Sigmoid colon (tissue), 7 donors: ENCODE results near the gene APBB1IP. TPM values are rescaled to one million over a fixed set of nuclear protein-coding genes. Genes with fewer than 3 reads are reported as not detected.
"Not testable (repeated sequence)": the region's sequence is repeated elsewhere in the genome, so short reads cannot be mapped to it uniquely, and the experiment has no call there.

ENCODE experiments used
- DNase-seq: peaks from one replicate; pipeline ENCODE4 v3.0.0-alpha.2; 2019
- H3K27ac ChIP-seq, 4 donors: fragments of 200-600 bp; sonication (generic); one replicate each; pipeline ENCODE4 v1.5.1; 2016 to 2019; ENCODE audit warnings: mild to moderate bottlenecking in 1 of 4
- H3K27me3 ChIP-seq, 3 donors: fragments of 200-600 bp; sonication (generic); one replicate each; pipeline ENCODE4 v1.5.1; 2019; ENCODE audit warnings: mild to moderate bottlenecking in 1 of 3
- H3K36me3 ChIP-seq, 4 donors: fragments of 200-600 bp; sonication (generic); one replicate each; pipeline ENCODE4 v1.5.1; 2016 to 2019
- H3K4me1 ChIP-seq, 4 donors: fragments of 200-600 bp; sonication (generic); one replicate each; pipeline ENCODE4 v1.5.1; 2017 to 2019
- H3K4me3 ChIP-seq, 4 donors: fragments of 200-600 bp; sonication (generic); one replicate each; pipeline ENCODE4 v1.5.1; 2017 to 2019; ENCODE audit warnings: mild to moderate bottlenecking in 2 of 4, moderate library complexity in 1 of 4
- H3K9me3 ChIP-seq, 4 donors: fragments of 200-600 bp in 3 of 4; sonication (generic) in 3 of 4; one replicate each; pipeline versions ENCODE4 v1.5.1 to v1.6.1; 2013 to 2019
- EP300 ChIP-seq, 4 donors: sonication (generic); formaldehyde crosslinking; IDR thresholded peaks; one replicate each; pipeline ENCODE4 v1.6.1; 2017; ENCODE audit warnings: antibody characterized with exemption in 4 of 4
- POLR2A ChIP-seq, 2 donors: fragments of 450-650 bp; IDR thresholded peaks; one replicate each; pipeline ENCODE4 v1.6.1; 2016; ENCODE audit warnings: antibody characterized with exemption in 2 of 2, mild to moderate bottlenecking in 2 of 2, moderate library complexity in 2 of 2
- POLR2AphosphoS5 ChIP-seq, 4 donors: sonication (generic); formaldehyde crosslinking; IDR thresholded peaks; one replicate each; pipeline ENCODE4 v1.6.1; 2017; ENCODE audit warnings: antibody characterized with exemption in 4 of 4
- WGBS, 2 donors: extraction: QIAGEN DNeasy Blood & Tissue Kit; methylation state at CpG; one replicate each; pipeline ENCODE4 v1.1.7; 2013; 5-methylcytosine and 5-hydroxymethylcytosine counted together
- intact Hi-C: fragments of 100-400 bp; cut with DNase I; formaldehyde crosslinking; loops from one replicate; pipeline ENCODE4 v1.15.1; 2023
- polyA plus RNA-seq, 3 donors: library from polyadenylated mRNA; stranded (reverse); fragments of 200-250 nt; gene quantifications; one replicate each; pipeline ENCODE4 v1.2.3, GENCODE V29; 2013
- total RNA-seq, 4 donors: library from RNA; depleted of rRNA; stranded (reverse); fragments of >200 nt; gene quantifications; one replicate each; pipeline ENCODE4 v1.1.0, GENCODE V29; 2016
- TF ChIP-seq, protein P1 (sequence below), 4 experiments: fragments of 450-650 bp in 3 of 4; fragments of 200-600 bp in 1 of 4; IDR thresholded peaks; one replicate each; pipeline ENCODE4 v1.5.1; 2016 to 2019; ENCODE audit warnings: antibody characterized with exemption in 4 of 4, mild to moderate bottlenecking in 3 of 4, moderate library complexity in 2 of 4
- donor health status: healthy with polysubstance abuse.
- donor health status: Bipolar disorder and iron deficiency.
- donor health status: healthy.

Gene APBB1IP
- total and polyA plus RNA-seq, 7 donors: 1.4 to 11.4 (median 3.5) TPM

DNA sequence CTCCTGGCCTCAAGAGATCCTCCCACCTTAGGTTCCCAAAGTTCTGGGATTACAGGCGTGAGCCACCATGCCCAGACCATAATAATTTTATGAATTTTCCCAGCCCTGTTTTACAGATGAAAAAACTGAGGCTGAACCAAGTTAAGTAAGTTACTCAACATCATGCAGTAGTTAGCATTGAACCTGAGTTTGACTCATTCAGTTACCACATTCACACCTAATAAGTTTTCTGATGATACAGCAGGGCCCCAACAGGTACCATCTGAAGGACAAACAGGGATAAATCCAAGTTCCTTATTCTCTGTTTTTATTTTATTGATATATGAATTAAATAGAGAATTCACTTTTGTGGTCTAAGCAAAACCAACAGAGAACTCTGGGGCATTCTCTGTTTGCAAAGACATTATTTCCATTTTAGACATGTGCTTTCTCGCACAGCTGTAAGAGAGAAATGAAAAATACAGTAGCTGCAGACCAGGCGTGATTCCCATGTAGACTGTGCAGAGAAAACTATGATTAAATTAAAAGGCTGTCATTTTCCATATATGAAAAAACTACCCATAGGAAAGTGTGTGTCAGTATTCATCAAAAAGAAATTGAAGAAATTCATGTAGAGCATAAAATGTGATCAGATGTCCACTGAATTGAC lies 26.6 kb downstream of the APBB1IP start:
- no peaks in the 10 kb centered on the region for H3K27me3 ChIP-seq
- 72 to 76% methylated on average over 3 of the region's 3 CpGs for WGBS, 2 donors

DNA sequence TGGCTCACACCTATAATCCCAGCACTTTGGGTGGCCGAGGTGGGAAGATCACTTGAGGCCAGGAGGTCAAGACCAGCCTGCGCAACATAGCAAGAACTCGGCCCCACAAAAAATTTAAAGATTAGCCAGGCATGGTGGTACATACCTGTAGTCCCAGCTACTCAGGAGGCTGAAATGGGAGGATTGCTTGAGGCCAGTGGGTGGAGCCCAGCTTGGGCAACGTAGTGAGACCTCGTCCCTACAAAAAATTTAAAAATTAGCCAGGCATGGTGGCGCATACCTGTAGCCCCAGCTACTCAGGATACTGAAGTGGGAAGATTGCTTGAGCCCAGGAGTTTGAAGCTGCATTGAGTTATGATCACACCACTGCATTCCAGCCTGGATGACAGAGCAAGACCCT lies 28.4 kb downstream of the APBB1IP start:
- intact Hi-C loops, H3K36me3 ChIP-seq, DNase-seq, H3K9me3 ChIP-seq, H3K27me3 ChIP-seq, H3K27ac ChIP-seq, H3K4me3 ChIP-seq: not testable (repeated sequence)
- peaks cover 0 to 10% (median 0%) of the 10 kb centered on the region in 4 donors for H3K4me1 ChIP-seq
- 87 to 92% methylated on average over 6 of the region's 6 CpGs for WGBS, 2 donors

More for the DNA sequence above, 26.6 kb downstream of the APBB1IP start:
- no peak for TF ChIP-seq EP300 (IDR thresholded peaks at IDR 0.05)
- TF ChIP-seq POLR2AphosphoS5 (IDR thresholded peaks at IDR 0.05): no peak
- no peak for TF ChIP-seq POLR2A (IDR thresholded peaks at IDR 0.05)
- TF ChIP-seq, protein P1, sequence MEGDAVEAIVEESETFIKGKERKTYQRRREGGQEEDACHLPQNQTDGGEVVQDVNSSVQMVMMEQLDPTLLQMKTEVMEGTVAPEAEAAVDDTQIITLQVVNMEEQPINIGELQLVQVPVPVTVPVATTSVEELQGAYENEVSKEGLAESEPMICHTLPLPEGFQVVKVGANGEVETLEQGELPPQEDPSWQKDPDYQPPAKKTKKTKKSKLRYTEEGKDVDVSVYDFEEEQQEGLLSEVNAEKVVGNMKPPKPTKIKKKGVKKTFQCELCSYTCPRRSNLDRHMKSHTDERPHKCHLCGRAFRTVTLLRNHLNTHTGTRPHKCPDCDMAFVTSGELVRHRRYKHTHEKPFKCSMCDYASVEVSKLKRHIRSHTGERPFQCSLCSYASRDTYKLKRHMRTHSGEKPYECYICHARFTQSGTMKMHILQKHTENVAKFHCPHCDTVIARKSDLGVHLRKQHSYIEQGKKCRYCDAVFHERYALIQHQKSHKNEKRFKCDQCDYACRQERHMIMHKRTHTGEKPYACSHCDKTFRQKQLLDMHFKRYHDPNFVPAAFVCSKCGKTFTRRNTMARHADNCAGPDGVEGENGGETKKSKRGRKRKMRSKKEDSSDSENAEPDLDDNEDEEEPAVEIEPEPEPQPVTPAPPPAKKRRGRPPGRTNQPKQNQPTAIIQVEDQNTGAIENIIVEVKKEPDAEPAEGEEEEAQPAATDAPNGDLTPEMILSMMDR (IDR thresholded peaks at IDR 0.05): no peak
- no peak overlapping the region for H3K27ac ChIP-seq
- no peaks in the 10 kb centered on the region for H3K36me3 ChIP-seq
- no peaks in the 10 kb centered on the region for H3K9me3 ChIP-seq
- H3K4me3 ChIP-seq: no peak overlapping the region
- no peak for DNase-seq
- intact Hi-C loops: no loop called here
- H3K4me1 ChIP-seq: peaks cover 0 to 10% (median 0%) of the 10 kb centered on the region in 4 donors

DNA sequence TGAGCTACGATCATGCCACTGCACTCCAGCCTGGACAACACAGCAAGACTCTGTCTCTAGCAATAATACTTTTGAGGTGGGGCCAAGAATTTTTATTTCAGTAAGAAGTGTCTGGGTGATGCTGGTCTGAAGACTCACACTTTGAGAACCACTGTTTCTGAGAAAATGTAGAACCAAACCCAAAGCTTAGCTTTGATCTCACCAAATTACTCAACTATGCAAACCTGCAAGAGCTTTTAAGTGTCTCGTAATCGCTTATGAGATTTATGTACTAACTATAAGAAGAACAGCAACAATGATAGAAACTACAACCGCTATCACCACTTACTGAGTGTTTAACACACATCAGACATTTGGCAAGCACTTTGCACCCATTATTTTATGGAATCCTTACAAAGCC lies 29.5 kb downstream of the APBB1IP start:
- intact Hi-C loops: no loop called here
- no peak for TF ChIP-seq POLR2A (IDR thresholded peaks at IDR 0.05)
- TF ChIP-seq EP300 (IDR thresholded peaks at IDR 0.05): no peak
- TF ChIP-seq POLR2AphosphoS5 (IDR thresholded peaks at IDR 0.05): no peak
- TF ChIP-seq, protein P1 (IDR thresholded peaks at IDR 0.05): no peak
- no peaks in the 10 kb centered on the region for H3K36me3 ChIP-seq
- 69 to 83% methylated on average over 4 of the region's 4 CpGs for WGBS, 2 donors
- H3K4me3 ChIP-seq: no peak overlapping the region
- H3K27ac ChIP-seq: no peak overlapping the region
- H3K27me3 ChIP-seq: no peaks in the 10 kb centered on the region
- peaks cover 0 to 10% (median 0%) of the 10 kb centered on the region in 4 donors for H3K4me1 ChIP-seq
- H3K9me3 ChIP-seq: no peaks in the 10 kb centered on the region
- DNase-seq: no peak

DNA sequence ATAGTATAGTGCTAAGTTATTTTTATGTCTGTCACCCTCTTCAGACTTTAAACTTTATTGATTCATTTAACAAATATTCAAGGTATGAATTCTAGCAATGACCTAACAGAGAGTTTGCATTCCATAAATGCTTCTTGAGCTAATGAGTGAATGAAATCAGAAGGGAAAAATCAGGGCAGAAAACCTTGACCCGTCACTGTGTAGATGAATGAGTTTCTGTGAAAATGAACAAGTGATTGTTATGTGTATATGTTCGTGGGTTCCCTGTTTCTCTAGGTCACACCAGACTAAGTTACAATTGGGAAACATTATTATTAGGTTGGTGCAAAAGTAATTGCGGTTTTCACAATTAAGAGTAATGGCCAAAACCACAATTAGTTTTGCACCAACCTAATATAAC lies 30.1 kb downstream of the APBB1IP start:
- no peak for TF ChIP-seq POLR2AphosphoS5 (IDR thresholded peaks at IDR 0.05)
- TF ChIP-seq, protein P1 (IDR thresholded peaks at IDR 0.05): no peak
- Histone ChIP-seq H3K4me3 (no peak overlapping the region), H3K36me3 (no peaks in the 10 kb centered on the region), H3K9me3 (no peaks in the 10 kb centered on the region), H3K27me3 (no peaks in the 10 kb centered on the region), H3K27ac (no peak overlapping the region), H3K4me1 (peaks cover 0 to 10% (median 0%) of the 10 kb centered on the region in 4 donors)
- WGBS, 2 donors: 53 to 68% methylated on average over 3 of the region's 3 CpGs
- DNase-seq: no peak
- intact Hi-C loops: no loop called here

DNA sequence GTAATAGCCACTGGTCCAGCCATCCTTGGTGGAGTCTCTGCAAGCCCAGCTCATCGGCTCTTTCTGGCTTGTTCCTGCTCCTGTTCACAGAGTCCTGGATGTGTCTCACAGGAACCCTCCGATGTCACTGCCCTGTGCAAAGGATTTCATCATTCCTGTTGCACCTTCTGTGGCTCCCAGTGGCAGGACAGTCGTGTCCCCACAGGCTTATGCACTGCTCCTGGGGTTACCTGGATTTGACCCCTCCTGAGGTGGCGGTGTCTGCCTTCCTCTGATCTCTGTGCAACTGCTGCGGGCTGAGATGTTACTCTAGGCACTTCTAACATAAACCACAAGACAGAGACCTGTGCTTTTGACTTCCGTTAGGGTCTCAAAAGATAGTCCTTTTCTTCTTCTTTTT lies 30.6 kb downstream of the APBB1IP start:
- H3K4me1 ChIP-seq: peaks cover 0 to 10% (median 0%) of the 10 kb centered on the region in 4 donors
- no peaks in the 10 kb centered on the region for H3K9me3 ChIP-seq
- TF ChIP-seq EP300 (IDR thresholded peaks at IDR 0.05) (no peak), POLR2A (IDR thresholded peaks at IDR 0.05) (no peak), POLR2AphosphoS5 (IDR thresholded peaks at IDR 0.05) (no peak)
- TF ChIP-seq, protein P1 (IDR thresholded peaks at IDR 0.05): no peak
- H3K4me3 ChIP-seq: no peak overlapping the region
- no peak for DNase-seq
- H3K36me3 ChIP-seq: no peaks in the 10 kb centered on the region
- no peak overlapping the region for H3K27ac ChIP-seq
- no peaks in the 10 kb centered on the region for H3K27me3 ChIP-seq
- intact Hi-C loops: no loop called here
- 50 to 73% methylated on average over 6 of the region's 6 CpGs for WGBS, 2 donors
